OCI-LY1 (cell line): ENCODE measurements around the gene ALG1.

Experiments used
- H2AFZ ChIP-seq: fragments of 200-600 bp; sonication (generic), shearing (Covaris generic); 2 replicates; pipeline ENCODE4 v1.6.0; 2014; ENCODE audit warnings: antibody characterized with exemption, mild to moderate bottlenecking, low read length
- H3F3A ChIP-seq: fragments of 200-600 bp; sonication (generic), shearing (Covaris generic); 2 replicates; pipeline ENCODE4 v1.6.0; 2014; ENCODE audit warnings: mild to moderate bottlenecking, antibody characterized with exemption, low read length, moderate library complexity; ENCODE audit not compliant: insufficient read depth
- H3K27ac ChIP-seq: fragments of 200-600 bp; sonication (generic); 2 replicates; pipeline ENCODE4 v1.5.1; 2014; ENCODE audit warnings: low read length, mixed run types, mild to moderate bottlenecking, low read depth; ENCODE audit not compliant: poor library complexity, severe bottlenecking
- H3K27me3 ChIP-seq: fragments of 200-600 bp; sonication (generic); 2 replicates; pipeline ENCODE4 v1.6.0; 2014; ENCODE audit warnings: antibody characterized with exemption, mild to moderate bottlenecking, low read length, moderate library complexity; ENCODE audit not compliant: insufficient read depth
- H3K36me3 ChIP-seq: fragments of 200-600 bp; sonication (generic); 2 replicates; pipeline ENCODE4 v1.6.1; 2014; ENCODE audit warnings: mild to moderate bottlenecking, antibody characterized with exemption, low read length, moderate library complexity, mixed read lengths; ENCODE audit not compliant: insufficient read depth
- H3K4me1 ChIP-seq: fragments of 200-600 bp; sonication (generic); 2 replicates; pipeline ENCODE4 v1.5.1; 2014; ENCODE audit warnings: mild to moderate bottlenecking, low read length, moderate library complexity; ENCODE audit not compliant: insufficient read depth, severe bottlenecking
- H3K4me2 ChIP-seq: fragments of 200-600 bp; sonication (generic), shearing (Covaris generic); 2 replicates; pipeline ENCODE4 v1.6.1; 2014; ENCODE audit warnings: low read length
- H3K4me3 ChIP-seq: fragments of 200-600 bp; sonication (generic); 2 replicates; pipeline ENCODE4 v1.5.1; 2014; ENCODE audit warnings: low read length, low read depth, mild to moderate bottlenecking, mixed read lengths; ENCODE audit not compliant: poor library complexity, severe bottlenecking
- H3K79me2 ChIP-seq: fragments of 200-600 bp; shearing (Covaris generic); 2 replicates; pipeline ENCODE4 v1.6.1; 2016; ENCODE audit warnings: mixed run types, low read length, mixed read lengths; ENCODE audit not compliant: insufficient read depth
- H3K9ac ChIP-seq: fragments of 200-600 bp; sonication (generic), shearing (Covaris generic); 2 replicates; pipeline ENCODE4 v1.6.1; 2014; ENCODE audit warnings: mild to moderate bottlenecking, low read length, mixed read lengths
- H3K9me2 ChIP-seq: fragments of 200-600 bp; sonication (generic), shearing (Covaris generic); 2 replicates; pipeline ENCODE4 v1.6.1; 2014; ENCODE audit warnings: low read depth, mild to moderate bottlenecking, low read length, mixed read lengths
- H3K9me3 ChIP-seq: fragments of 200-600 bp; shearing (Covaris generic); 2 replicates; pipeline ENCODE4 v1.6.1; 2014; ENCODE audit warnings: low read length, mixed read lengths
- H4K20me1 ChIP-seq: fragments of 200-600 bp; sonication (generic), shearing (Covaris generic); 2 replicates; pipeline ENCODE4 v1.6.0; 2016; ENCODE audit warnings: mild to moderate bottlenecking, low read length; ENCODE audit not compliant: insufficient read depth
- CTCF ChIP-seq: fragments of 200-600 bp; sonication (generic), shearing (Covaris generic); IDR thresholded peaks from 2 replicates; pipeline ENCODE4 v1.5.1; 2017; ENCODE audit warnings: mild to moderate bottlenecking, antibody characterized with exemption, low read length, moderate library complexity, mixed read lengths
- EZH2 ChIP-seq: fragments of 200-600 bp; sonication (generic), shearing (Covaris generic); IDR thresholded peaks from 2 replicates; pipeline ENCODE4 v1.8.0; 2017; ENCODE audit warnings: borderline replicate concordance, mixed run types, mild to moderate bottlenecking, antibody characterized with exemption, low read length, moderate library complexity, mixed read lengths

Gene ALG1

GRCh38 chr16:5054876-5055865 is 16.5 kb upstream of the ALG1 start:
- H3K79me2 ChIP-seq = no peaks in the 10 kb centered on the region
- H3K9me3 ChIP-seq = no peaks in the 10 kb centered on the region
- TF ChIP-seq CTCF = no peak
- H2AFZ ChIP-seq = no peak overlapping the region
- no peaks in the 10 kb centered on the region for H3K36me3 ChIP-seq
- no peak overlapping the region for H3K4me3 ChIP-seq
- H3K9me2 ChIP-seq = no peaks in the 10 kb centered on the region
- H4K20me1 ChIP-seq = no peaks in the 10 kb centered on the region
- H3K4me2 ChIP-seq = no peak overlapping the region
- H3K9ac ChIP-seq = no peak overlapping the region
- no peaks in the 10 kb centered on the region for H3K27me3 ChIP-seq
- H3K4me1 ChIP-seq = no peaks in the 10 kb centered on the region
- no peak overlapping the region for H3K27ac ChIP-seq
- H3F3A ChIP-seq = no peaks in the 10 kb centered on the region

- no peaks in the 10 kb centered on the region for H4K20me1 ChIP-seq
- H3F3A ChIP-seq = no peaks in the 10 kb centered on the region
- no peaks in the 10 kb centered on the region for H3K27me3 ChIP-seq
- H3K9me2 ChIP-seq = no peaks in the 10 kb centered on the region
- H3K79me2 ChIP-seq = no peaks in the 10 kb centered on the region
- no peaks in the 10 kb centered on the region for H3K9me3 ChIP-seq
- no peaks in the 10 kb centered on the region for H3K36me3 ChIP-seq
- no peak overlapping the region for H3K4me3 ChIP-seq
- no peak overlapping the region for H2AFZ ChIP-seq
- H3K4me2 ChIP-seq = no peak overlapping the region
- no peak overlapping the region for H3K9ac ChIP-seq
- no peaks in the 10 kb centered on the region for H3K4me1 ChIP-seq
- TF ChIP-seq CTCF = peak; percentile 78
- no peak for TF ChIP-seq EZH2
- no peak overlapping the region for H3K27ac ChIP-seq
Measured at GRCh38 chr16:5056352-5056751, 15.3 kb upstream of the ALG1 start.

GRCh38 chr16:5058476-5058875 is 13.2 kb upstream of the ALG1 start:
- no peak overlapping the region for H3K27ac ChIP-seq
- H3F3A ChIP-seq = no peaks in the 10 kb centered on the region
- H3K36me3 ChIP-seq = no peaks in the 10 kb centered on the region
- H3K4me3 ChIP-seq = no peak overlapping the region
- H3K9me2 ChIP-seq = no peaks in the 10 kb centered on the region
- no peak overlapping the region for H3K4me2 ChIP-seq
- no peaks in the 10 kb centered on the region for H3K9me3 ChIP-seq
- no peak overlapping the region for H2AFZ ChIP-seq
- H3K79me2 ChIP-seq = no peaks in the 10 kb centered on the region
- no peaks in the 10 kb centered on the region for H4K20me1 ChIP-seq
- H3K4me1 ChIP-seq = no peaks in the 10 kb centered on the region
- no peak for TF ChIP-seq EZH2
- no peak for TF ChIP-seq CTCF
- H3K9ac ChIP-seq = no peak overlapping the region
- H3K27me3 ChIP-seq = no peaks in the 10 kb centered on the region
